SH-SY5Y (cell line): ENCODE data around the gene CAND2.

Source experiments
- GATA2 ChIP-seq: IDR thresholded peaks from 2 replicates; pipeline ENCODE4 v1.6.1; 2011; ENCODE audit warnings: mild to moderate bottlenecking, low read depth, low read length
- GATA3 ChIP-seq: IDR thresholded peaks from 2 replicates; pipeline ENCODE4 v1.6.1; 2011; ENCODE audit warnings: low read depth, mild to moderate bottlenecking, low read length, moderate library complexity

DNA sequence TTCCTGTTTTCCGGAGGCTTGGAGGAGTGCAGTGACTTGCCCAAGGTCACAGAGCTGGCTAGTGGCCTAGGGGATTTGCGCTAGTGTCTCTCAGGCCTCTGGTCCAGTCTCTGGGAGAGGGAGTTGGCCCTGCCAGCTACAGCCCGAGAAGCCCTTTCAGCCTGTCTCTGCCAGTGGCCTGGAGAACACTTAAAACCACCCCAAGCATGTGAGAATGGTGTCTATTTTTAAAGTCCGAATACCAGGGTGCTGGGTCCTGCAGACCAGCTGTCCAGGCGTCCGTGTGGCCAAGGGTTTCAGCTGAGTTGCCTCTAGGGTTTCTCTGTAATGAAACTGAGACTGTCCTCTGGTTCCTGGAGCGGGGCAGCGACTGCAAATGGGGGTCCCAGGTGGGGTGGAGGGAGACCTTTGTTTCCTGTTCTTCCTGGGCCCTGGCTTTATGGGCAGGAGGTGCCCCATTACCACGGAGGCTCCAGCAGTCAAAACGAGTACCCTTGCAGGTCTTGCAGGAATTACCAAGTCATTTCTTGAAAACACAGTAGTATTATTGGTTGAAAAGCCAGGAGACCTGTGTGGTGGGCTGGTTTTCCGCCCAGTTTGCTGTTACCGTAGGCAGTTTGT is 2.2 kb downstream of the CAND2 start:
- TF ChIP-seq GATA2 (no peak), GATA3 (no peak)
